Fibroblast of gingiva (primary cell): ENCODE data around the gene MDH1.
A peak's percentile ranks its signal among the peaks of the same experiment; 100 is the strongest.

Experiments used
- DNase-seq: peaks from one replicate; pipeline ENCODE4 v3.0.0-alpha.2; 2011; ENCODE audit warnings: low read depth

The MDH1 gene

GRCh38 chr2:63632382-63632781, 43.6 kb downstream of the MDH1 start:
- no peak for DNase-seq

GRCh38 chr2:63639344-63639743, 50.6 kb downstream of the MDH1 start:
- no peak for DNase-seq

- peak; percentile 15 for DNase-seq
Observed at GRCh38 chr2:63642946-63643345, 54.2 kb downstream of the MDH1 start.

- DNase-seq: no peak
Observed at GRCh38 chr2:63643486-63643885, 54.7 kb downstream of the MDH1 start.

GRCh38 chr2:63648632-63649031, 59.9 kb downstream of the MDH1 start:
- peak; percentile 3 for DNase-seq

GRCh38 chr2:63649829-63650228, 61.1 kb downstream of the MDH1 start:
- no peak for DNase-seq

- no peak for DNase-seq
Observed at GRCh38 chr2:63650756-63651155, 62.0 kb downstream of the MDH1 start.

GRCh38 chr2:63651356-63651755, 62.6 kb downstream of the MDH1 start:
- no peak for DNase-seq

GRCh38 chr2:63651861-63652651, 63.3 kb downstream of the MDH1 start:
- DNase-seq: no peak

- no peak for DNase-seq
Observed at GRCh38 chr2:63652652-63652985, 63.9 kb downstream of the MDH1 start.

GRCh38 chr2:63654959-63655358, 66.2 kb downstream of the MDH1 start:
- DNase-seq: no peak
